ENCODE results near the gene MTCL1. TPM values are rescaled to one million over a fixed set of nuclear protein-coding genes. Genes with fewer than 3 reads are reported as not detected.

MTCL1 gene
- total and polyA plus RNA-seq, 4 donors, result 1.3 to 12.4 (median 3.7) TPM

DNA sequence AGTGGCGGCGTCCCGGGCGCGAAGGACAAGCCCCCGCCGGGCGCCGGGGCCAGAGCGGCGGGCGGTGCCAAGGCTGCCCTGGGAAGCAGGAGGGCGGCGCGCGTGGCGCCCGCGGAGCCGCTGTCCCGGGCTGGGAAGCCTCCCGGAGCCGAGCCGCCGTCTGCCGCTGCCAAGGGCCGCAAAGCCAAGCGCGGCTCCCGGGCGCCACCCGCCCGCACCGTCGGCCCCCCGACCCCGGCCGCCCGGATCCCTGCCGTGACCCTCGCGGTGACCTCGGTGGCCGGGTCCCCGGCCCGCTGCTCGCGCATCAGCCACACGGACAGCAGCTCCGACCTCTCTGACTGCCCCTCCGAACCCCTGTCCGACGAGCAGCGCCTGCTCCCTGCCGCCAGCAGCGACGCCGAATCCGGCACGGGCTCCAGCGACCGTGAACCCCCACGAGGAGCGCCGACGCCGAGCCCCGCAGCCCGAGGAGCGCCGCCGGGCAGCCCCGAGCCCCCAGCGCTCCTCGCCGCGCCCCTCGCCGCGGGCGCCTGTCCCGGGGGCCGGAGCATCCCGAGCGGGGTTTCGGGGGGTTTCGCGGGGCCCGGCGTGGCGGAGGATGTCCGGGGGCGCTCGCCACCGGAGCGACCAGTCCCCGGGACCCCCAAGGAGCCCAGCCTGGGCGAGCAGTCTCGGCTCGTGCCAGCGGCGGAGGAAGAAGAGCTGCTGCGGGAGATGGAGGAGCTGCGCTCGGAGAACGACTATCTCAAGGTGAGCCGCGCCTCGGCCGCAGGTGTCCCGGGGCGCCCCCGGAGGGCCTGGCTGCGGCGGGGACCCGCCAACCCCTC lies 820 bp downstream of the MTCL1 start:
- H3K4me1 ChIP-seq (ENCODE audit: control insufficient read depth in 5 of 5, insufficient read depth in 5 of 5, low read length in 5 of 5), result peaks cover 0 to 26% (median 12%) of the 10 kb centered on the region in 5 donors
- ATAC-seq (ENCODE audit: insufficient read depth, low FRiP score), result no peak
- H3K27me3 ChIP-seq (ENCODE audit: control insufficient read depth in 3 of 3, insufficient read depth in 3 of 3, low read length in 2 of 3), result peaks cover 0 to 2% (median 0%) of the 10 kb centered on the region in 3 donors
- H3K27ac ChIP-seq (ENCODE audit: low read depth in 1 of 2, low read length in 1 of 2), result peak overlapping the region in 1 of 2 donors; percentile 50
- no peaks in the 10 kb centered on the region for H3K9me3 ChIP-seq (ENCODE audit: control insufficient read depth in 4 of 4, insufficient read depth in 3 of 4, low read length in 3 of 4)
- peak overlapping the region; percentile 50 for H3K4me3 ChIP-seq
- 1% methylated on average over 56 to 116 of the region's 116 CpGs for WGBS, 2 donors
- DNase-seq, result peak in 2 of 3 donors; percentile 17 to 38
- TF ChIP-seq, protein P1, sequence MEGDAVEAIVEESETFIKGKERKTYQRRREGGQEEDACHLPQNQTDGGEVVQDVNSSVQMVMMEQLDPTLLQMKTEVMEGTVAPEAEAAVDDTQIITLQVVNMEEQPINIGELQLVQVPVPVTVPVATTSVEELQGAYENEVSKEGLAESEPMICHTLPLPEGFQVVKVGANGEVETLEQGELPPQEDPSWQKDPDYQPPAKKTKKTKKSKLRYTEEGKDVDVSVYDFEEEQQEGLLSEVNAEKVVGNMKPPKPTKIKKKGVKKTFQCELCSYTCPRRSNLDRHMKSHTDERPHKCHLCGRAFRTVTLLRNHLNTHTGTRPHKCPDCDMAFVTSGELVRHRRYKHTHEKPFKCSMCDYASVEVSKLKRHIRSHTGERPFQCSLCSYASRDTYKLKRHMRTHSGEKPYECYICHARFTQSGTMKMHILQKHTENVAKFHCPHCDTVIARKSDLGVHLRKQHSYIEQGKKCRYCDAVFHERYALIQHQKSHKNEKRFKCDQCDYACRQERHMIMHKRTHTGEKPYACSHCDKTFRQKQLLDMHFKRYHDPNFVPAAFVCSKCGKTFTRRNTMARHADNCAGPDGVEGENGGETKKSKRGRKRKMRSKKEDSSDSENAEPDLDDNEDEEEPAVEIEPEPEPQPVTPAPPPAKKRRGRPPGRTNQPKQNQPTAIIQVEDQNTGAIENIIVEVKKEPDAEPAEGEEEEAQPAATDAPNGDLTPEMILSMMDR (IDR thresholded peaks at IDR 0.05; ENCODE audit: control extremely low read depth, extremely low read depth), result no peak
- no peak overlapping the region for H3K9ac ChIP-seq (ENCODE audit: insufficient read depth in 1 of 2, low read length in 2 of 2)
- no peaks in the 10 kb centered on the region for H3K36me3 ChIP-seq (ENCODE audit: control insufficient read depth in 4 of 4, insufficient read depth in 4 of 4, low read length in 4 of 4)

DNA sequence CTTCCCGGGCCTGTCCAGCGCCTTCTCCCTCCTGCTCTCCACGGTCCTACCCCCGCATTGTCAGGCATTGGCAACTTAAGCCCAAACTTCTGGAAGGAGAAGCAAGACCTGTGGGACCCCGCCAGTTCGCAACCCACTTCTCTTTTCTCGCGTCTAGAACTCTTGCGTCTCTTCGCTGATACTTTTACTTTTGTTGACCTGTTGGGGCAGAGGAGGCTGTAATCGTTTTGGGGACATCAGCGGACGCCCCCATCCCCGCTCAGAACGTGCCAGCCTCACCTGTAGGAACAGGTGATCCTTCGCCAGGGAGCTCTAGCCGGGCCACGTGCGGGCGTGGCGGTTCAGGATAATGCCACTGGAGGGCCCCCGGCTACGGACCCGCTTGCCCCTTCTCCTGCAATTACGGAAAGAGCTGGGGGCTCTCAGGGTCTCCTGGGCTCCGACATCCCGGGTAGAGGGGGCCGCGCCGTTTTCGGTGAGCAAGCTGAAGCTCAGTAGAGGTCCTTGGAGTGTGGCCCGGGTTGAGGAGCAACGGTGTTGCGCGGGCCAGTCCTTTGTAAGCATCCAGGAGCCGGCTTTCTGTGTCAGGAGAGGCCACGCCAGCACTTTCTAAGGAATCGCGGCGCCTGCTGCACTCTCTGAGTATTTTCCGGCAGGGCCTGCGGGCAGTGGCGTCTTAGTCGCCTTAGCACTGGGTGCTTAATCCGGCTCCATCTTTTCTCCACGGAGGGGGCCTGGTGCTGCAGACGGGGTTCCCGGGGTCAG lies 1.6 kb downstream of the MTCL1 start:
- H3K4me3 ChIP-seq, result peak overlapping the region; percentile 50
- WGBS, 2 donors, result 4 to 9% methylated on average over 48 of the region's 48 CpGs
- ATAC-seq (ENCODE audit: insufficient read depth, low FRiP score), result no peak

DNA sequence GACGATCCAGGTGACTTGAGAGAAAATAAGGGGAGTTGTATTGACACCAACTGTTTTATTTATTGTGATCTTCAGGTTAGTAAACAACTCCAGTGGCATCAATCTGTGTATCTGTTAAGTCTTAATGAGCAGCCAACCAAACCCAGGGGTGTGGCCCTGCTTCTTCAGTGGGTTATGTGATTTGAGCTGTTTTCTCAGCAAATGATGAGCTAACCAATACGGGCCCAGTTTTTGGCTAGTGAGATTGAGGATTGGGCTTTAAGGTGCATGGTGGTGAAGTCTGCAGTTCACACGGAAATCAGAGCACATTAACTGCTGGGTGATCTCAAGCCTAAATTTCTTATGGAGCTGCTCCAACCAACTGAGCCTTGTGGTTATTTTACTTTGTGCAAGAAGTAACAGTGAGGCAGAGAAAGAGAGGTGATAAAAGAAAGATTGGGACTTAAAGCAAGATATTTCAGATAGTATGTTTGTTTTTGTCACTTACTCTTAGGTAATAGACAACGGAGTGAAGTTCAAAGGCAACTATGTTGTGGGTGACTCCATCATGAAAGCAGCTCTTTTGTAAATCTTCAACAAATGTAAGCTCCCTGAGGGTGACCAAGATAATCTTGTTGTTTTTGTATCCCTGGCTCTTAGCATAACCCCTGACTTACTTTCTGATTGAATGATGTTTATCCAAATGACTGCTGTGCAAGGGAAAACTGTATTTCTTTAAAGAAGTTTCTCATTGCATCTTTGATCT lies 2.4 kb downstream of the MTCL1 start:
- no peaks in the 10 kb centered on the region for H3K9me3 ChIP-seq (ENCODE audit: control insufficient read depth in 4 of 4, insufficient read depth in 3 of 4, low read length in 3 of 4)
- ATAC-seq (ENCODE audit: insufficient read depth, low FRiP score), result no peak
- TF ChIP-seq, protein P1 (IDR thresholded peaks at IDR 0.05; ENCODE audit: control extremely low read depth, extremely low read depth), result no peak
- H3K4me3 ChIP-seq, result no peak overlapping the region
- peaks cover 0 to 22% (median 12%) of the 10 kb centered on the region in 5 donors for H3K4me1 ChIP-seq (ENCODE audit: control insufficient read depth in 5 of 5, insufficient read depth in 5 of 5, low read length in 5 of 5)
- peaks cover 0 to 2% (median 0%) of the 10 kb centered on the region in 3 donors for H3K27me3 ChIP-seq (ENCODE audit: control insufficient read depth in 3 of 3, insufficient read depth in 3 of 3, low read length in 2 of 3)
- peak overlapping the region in 1 of 2 donors; percentile 40 for H3K9ac ChIP-seq (ENCODE audit: insufficient read depth in 1 of 2, low read length in 2 of 2)
- WGBS, 2 donors, result 59 to 64% methylated on average over 4 of the region's 4 CpGs
- no peaks in the 10 kb centered on the region for H3K36me3 ChIP-seq (ENCODE audit: control insufficient read depth in 4 of 4, insufficient read depth in 4 of 4, low read length in 4 of 4)
- H3K27ac ChIP-seq (ENCODE audit: low read depth in 1 of 2, low read length in 1 of 2), result no peak overlapping the region
- DNase-seq, result no peak

More for the DNA sequence above, 1.6 kb downstream of the MTCL1 start:
- H3K9me3 ChIP-seq (ENCODE audit: control insufficient read depth in 4 of 4, insufficient read depth in 3 of 4, low read length in 3 of 4), result no peaks in the 10 kb centered on the region
- H3K27me3 ChIP-seq (ENCODE audit: control insufficient read depth in 3 of 3, insufficient read depth in 3 of 3, low read length in 2 of 3), result peaks cover 0 to 2% (median 0%) of the 10 kb centered on the region in 3 donors
- peak; percentile 58 to 66 (median 63) for DNase-seq
- H3K36me3 ChIP-seq (ENCODE audit: control insufficient read depth in 4 of 4, insufficient read depth in 4 of 4, low read length in 4 of 4), result no peaks in the 10 kb centered on the region
- H3K9ac ChIP-seq (ENCODE audit: insufficient read depth in 1 of 2, low read length in 2 of 2), result no peak overlapping the region
- peaks cover 0 to 22% (median 12%) of the 10 kb centered on the region in 5 donors for H3K4me1 ChIP-seq (ENCODE audit: control insufficient read depth in 5 of 5, insufficient read depth in 5 of 5, low read length in 5 of 5)
- TF ChIP-seq, protein P1 (IDR thresholded peaks at IDR 0.05; ENCODE audit: control extremely low read depth, extremely low read depth), result no peak
- H3K27ac ChIP-seq (ENCODE audit: low read depth in 1 of 2, low read length in 1 of 2), result no peak overlapping the region

Measured in lung (tissue), 12 donors.